Glutamatergic neuron (in vitro differentiated cells): ENCODE measurements around the gene OSBPL9. TPM values are rescaled to one million over a fixed set of nuclear protein-coding genes. Genes with fewer than 3 reads are reported as not detected.

ENCODE experiments used
- DNase-seq: peaks from one replicate; pipeline ENCODE4 v3.0.0; 2022
- H3K27ac Mint-ChIP-seq: one replicate; pipeline ENCODE4 v1.8.0; 2020; ENCODE audit warnings: mild to moderate bottlenecking, mixed read lengths, inconsistent platforms; ENCODE audit not compliant: unreplicated experiment
- H3K27me3 Mint-ChIP-seq: one replicate; pipeline ENCODE4 v1.8.0; 2020; ENCODE audit warnings: mild to moderate bottlenecking, moderate library complexity, mixed read lengths, inconsistent platforms; ENCODE audit not compliant: unreplicated experiment
- H3K36me3 Mint-ChIP-seq: one replicate; pipeline ENCODE4 v1.8.0; 2020; ENCODE audit warnings: mild to moderate bottlenecking, mixed read lengths, inconsistent platforms; ENCODE audit not compliant: unreplicated experiment
- H3K4me1 Mint-ChIP-seq: one replicate; pipeline ENCODE4 v1.8.0; 2020; ENCODE audit warnings: mild to moderate bottlenecking, low read depth, mixed read lengths, inconsistent platforms; ENCODE audit not compliant: unreplicated experiment
- H3K4me3 Mint-ChIP-seq: one replicate; pipeline ENCODE4 v1.8.0; 2020; ENCODE audit warnings: mild to moderate bottlenecking, mixed read lengths, inconsistent platforms; ENCODE audit not compliant: unreplicated experiment
- H3K9me3 Mint-ChIP-seq: one replicate; pipeline ENCODE4 v1.8.0; 2020; ENCODE audit warnings: mild to moderate bottlenecking, moderate library complexity, mixed read lengths, inconsistent platforms; ENCODE audit not compliant: unreplicated experiment
- total RNA-seq: library from RNA; stranded (reverse); fragmentation: NEBNext Ultra II Directional; extraction: Animal tissue kit (Norgen Biotek cat#: 25700); gene quantifications from one replicate; pipeline ENCODE4 v1.2.1, GENCODE V29; 2021; ENCODE audit not compliant: unreplicated experiment
- TF ChIP-seq, protein P1 (sequence below): fragments of 200-600 bp; sonication (generic); IDR thresholded peaks from one replicate; pipeline ENCODE4 v1.5.0; 2021; ENCODE audit not compliant: partially characterized antibody, unreplicated experiment

The OSBPL9 gene
- total RNA-seq, 1 donor from 2014 or later, result 84.6 TPM

- TF ChIP-seq, protein P1, sequence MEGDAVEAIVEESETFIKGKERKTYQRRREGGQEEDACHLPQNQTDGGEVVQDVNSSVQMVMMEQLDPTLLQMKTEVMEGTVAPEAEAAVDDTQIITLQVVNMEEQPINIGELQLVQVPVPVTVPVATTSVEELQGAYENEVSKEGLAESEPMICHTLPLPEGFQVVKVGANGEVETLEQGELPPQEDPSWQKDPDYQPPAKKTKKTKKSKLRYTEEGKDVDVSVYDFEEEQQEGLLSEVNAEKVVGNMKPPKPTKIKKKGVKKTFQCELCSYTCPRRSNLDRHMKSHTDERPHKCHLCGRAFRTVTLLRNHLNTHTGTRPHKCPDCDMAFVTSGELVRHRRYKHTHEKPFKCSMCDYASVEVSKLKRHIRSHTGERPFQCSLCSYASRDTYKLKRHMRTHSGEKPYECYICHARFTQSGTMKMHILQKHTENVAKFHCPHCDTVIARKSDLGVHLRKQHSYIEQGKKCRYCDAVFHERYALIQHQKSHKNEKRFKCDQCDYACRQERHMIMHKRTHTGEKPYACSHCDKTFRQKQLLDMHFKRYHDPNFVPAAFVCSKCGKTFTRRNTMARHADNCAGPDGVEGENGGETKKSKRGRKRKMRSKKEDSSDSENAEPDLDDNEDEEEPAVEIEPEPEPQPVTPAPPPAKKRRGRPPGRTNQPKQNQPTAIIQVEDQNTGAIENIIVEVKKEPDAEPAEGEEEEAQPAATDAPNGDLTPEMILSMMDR, result no peak
- Mint-ChIP-seq H3K9me3 (peaks cover 5% of the 10 kb centered on the region), H3K36me3 (peaks cover 9% of the 10 kb centered on the region), H3K4me3 (no peak overlapping the region), H3K27me3 (peaks cover 7% of the 10 kb centered on the region), H3K27ac (no peak overlapping the region), H3K4me1 (peaks cover 2% of the 10 kb centered on the region)
- DNase-seq, result no peak
Observed at GRCh38 chr1:51709951-51710350, 93.1 kb downstream of the OSBPL9 start.

DNA sequence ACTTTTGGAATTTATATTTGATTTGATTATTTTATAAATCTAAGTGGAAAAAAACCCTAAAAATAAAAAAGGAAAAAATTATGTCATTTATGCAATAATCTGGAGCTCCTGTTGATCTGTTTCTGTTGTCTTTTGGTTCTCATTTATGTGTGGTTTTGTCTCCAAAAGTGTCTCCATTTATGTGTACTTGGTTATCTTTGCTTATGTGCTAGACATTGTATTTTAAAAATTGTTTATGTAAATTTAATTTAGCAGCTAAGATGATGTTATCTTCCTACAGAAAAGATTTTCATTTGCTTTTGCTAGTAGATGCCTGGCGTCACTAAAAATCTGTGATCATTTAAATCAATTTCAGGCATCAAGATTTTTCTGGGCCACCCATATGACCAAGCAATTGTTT lies 95.7 kb downstream of the OSBPL9 start:
- Mint-ChIP-seq H3K36me3 (peaks cover 9% of the 10 kb centered on the region), H3K27me3 (peaks cover 5% of the 10 kb centered on the region), H3K4me1 (peaks cover 2% of the 10 kb centered on the region), H3K9me3 (peaks cover 5% of the 10 kb centered on the region), H3K27ac (no peak overlapping the region), H3K4me3 (no peak overlapping the region)
- TF ChIP-seq, protein P1, result no peak
- no peak for DNase-seq

- peaks cover 5% of the 10 kb centered on the region for H3K9me3 Mint-ChIP-seq
- no peak overlapping the region for H3K4me3 Mint-ChIP-seq
- H3K4me1 Mint-ChIP-seq, result peaks cover 2% of the 10 kb centered on the region
- no peak for DNase-seq
- H3K27me3 Mint-ChIP-seq, result peaks cover 5% of the 10 kb centered on the region
- no peak overlapping the region for H3K27ac Mint-ChIP-seq
- TF ChIP-seq, protein P1, result no peak
- H3K36me3 Mint-ChIP-seq, result peaks cover 9% of the 10 kb centered on the region
Observed at GRCh38 chr1:51714374-51715019, 97.6 kb downstream of the OSBPL9 start.

GRCh38 chr1:51715369-51715768 lies 98.5 kb downstream of the OSBPL9 start:
- Mint-ChIP-seq H3K9me3 (peaks cover 5% of the 10 kb centered on the region), H3K4me3 (no peak overlapping the region), H3K36me3 (peaks cover 9% of the 10 kb centered on the region), H3K4me1 (no peaks in the 10 kb centered on the region), H3K27ac (no peak overlapping the region), H3K27me3 (peaks cover 5% of the 10 kb centered on the region)
- TF ChIP-seq, protein P1, result no peak
- DNase-seq, result no peak

DNA sequence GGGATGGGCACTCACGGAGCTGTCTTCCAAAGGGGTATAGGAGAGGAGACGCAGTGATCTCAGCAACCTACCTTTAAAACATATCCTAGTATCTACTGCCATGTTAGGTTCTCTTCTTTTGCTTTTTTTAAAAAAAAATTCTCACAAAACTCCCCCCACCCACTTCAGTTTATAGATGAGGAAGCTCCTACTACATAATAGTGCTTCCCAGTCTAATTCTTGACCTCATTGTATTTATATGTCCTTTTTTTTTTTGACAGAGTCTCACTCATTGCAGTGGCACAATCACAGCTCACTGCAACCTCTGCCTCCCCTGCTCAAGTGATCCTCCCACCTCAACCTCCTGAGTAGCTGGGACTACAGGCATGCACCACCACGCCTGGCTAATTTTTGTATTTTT lies 99.9 kb downstream of the OSBPL9 start:
- H3K9me3 Mint-ChIP-seq, result peaks cover 2% of the 10 kb centered on the region
- no peak overlapping the region for H3K4me3 Mint-ChIP-seq
- TF ChIP-seq, protein P1, result no peak
- no peak overlapping the region for H3K27ac Mint-ChIP-seq
- peaks cover 3% of the 10 kb centered on the region for H3K27me3 Mint-ChIP-seq
- DNase-seq, result no peak
- H3K36me3 Mint-ChIP-seq, result peaks cover 6% of the 10 kb centered on the region
- no peaks in the 10 kb centered on the region for H3K4me1 Mint-ChIP-seq
